Mesenchymal stem cell (in vitro differentiated cells and primary cell): ENCODE measurements around the gene RAP1GAP.

Source experiments
- DNase-seq: peaks from one replicate; pipeline ENCODE4 v3.0.0-alpha.2; 2013
- H2AFZ ChIP-seq: one replicate; pipeline ENCODE4 v1.6.1; 2013; ENCODE audit warnings: low read depth, mild to moderate bottlenecking, control low read depth, inconsistent platforms, low read length, moderate library complexity
- H2AK5ac ChIP-seq: 2 replicates; pipeline ENCODE4 v1.6.1; 2013; ENCODE audit warnings: low read length, moderate library complexity, mild to moderate bottlenecking, inconsistent platforms; ENCODE audit not compliant: severe bottlenecking
- H2BK120ac ChIP-seq: one replicate; pipeline ENCODE4 v1.6.1; 2013; ENCODE audit warnings: low read depth, mild to moderate bottlenecking, inconsistent platforms, low read length, moderate library complexity
- H2BK12ac ChIP-seq, 2 experiments: one replicate each; pipeline ENCODE4 v1.6.1; 2013; ENCODE audit warnings: inconsistent platforms in 2 of 2, low read length in 2 of 2, mild to moderate bottlenecking in 2 of 2, moderate library complexity in 2 of 2, control low read depth in 1 of 2
- H2BK15ac ChIP-seq: one replicate; pipeline ENCODE4 v1.6.1; 2013; ENCODE audit warnings: mild to moderate bottlenecking, low read depth, inconsistent platforms; ENCODE audit not compliant: poor library complexity, severe bottlenecking
- H2BK5ac ChIP-seq: 2 replicates; pipeline ENCODE4 v1.6.1; 2013; ENCODE audit warnings: low read depth, mild to moderate bottlenecking, low read length, control low read depth, inconsistent platforms; ENCODE audit not compliant: poor library complexity, severe bottlenecking
- H3K14ac ChIP-seq, 2 experiments: one replicate each; pipeline ENCODE4 v1.6.1; 2013; ENCODE audit warnings: inconsistent platforms in 2 of 2, low read length in 2 of 2, control low read depth in 1 of 2, mild to moderate bottlenecking in 1 of 2, moderate library complexity in 1 of 2
- H3K18ac ChIP-seq, 2 experiments: one replicate each; pipeline ENCODE4 v1.6.1; 2013; ENCODE audit warnings: inconsistent platforms in 2 of 2, low read length in 2 of 2, control low read depth in 1 of 2, low read depth in 1 of 2, mild to moderate bottlenecking in 1 of 2
- H3K23ac ChIP-seq, 2 experiments: one replicate each; pipeline ENCODE4 v1.6.1; 2013; ENCODE audit warnings: inconsistent platforms in 2 of 2, low read length in 2 of 2, mild to moderate bottlenecking in 2 of 2, moderate library complexity in 2 of 2, control low read depth in 1 of 2
- H3K27ac ChIP-seq: 2 replicates; pipeline ENCODE4 v1.5.1; 2013; ENCODE audit warnings: mild to moderate bottlenecking, moderate library complexity, low read length, control low read depth, inconsistent platforms; ENCODE audit not compliant: poor library complexity, severe bottlenecking
- H3K27me3 ChIP-seq, 2 experiments: 2 replicates each; pipeline versions ENCODE4 v1.6.1 to v1.7.0; 2013; ENCODE audit warnings: low read length in 2 of 2, mild to moderate bottlenecking in 2 of 2, moderate library complexity in 2 of 2, control low read depth in 1 of 2, inconsistent platforms in 1 of 2; ENCODE audit not compliant: control insufficient read depth in 1 of 2, insufficient read depth in 1 of 2
- H3K36me3 ChIP-seq, 2 experiments: 2 replicates each; pipeline versions ENCODE4 v1.6.1 to v1.7.0; 2013; ENCODE audit warnings: low read length in 2 of 2, control low read depth in 1 of 2, inconsistent platforms in 1 of 2, low read depth in 1 of 2, mild to moderate bottlenecking in 1 of 2; ENCODE audit not compliant: insufficient read depth in 2 of 2, control insufficient read depth in 1 of 2
- H3K4ac ChIP-seq, 2 experiments: one replicate each; pipeline ENCODE4 v1.6.1; 2013; ENCODE audit warnings: inconsistent platforms in 2 of 2, low read length in 2 of 2, mild to moderate bottlenecking in 2 of 2, moderate library complexity in 2 of 2, control low read depth in 1 of 2, low read depth in 1 of 2
- H3K4me1 ChIP-seq: 2 replicates; pipeline ENCODE4 v1.6.1; 2013; ENCODE audit warnings: low read depth, low read length, control low read depth; ENCODE audit not compliant: control insufficient read depth, insufficient read depth
- H3K4me2 ChIP-seq: 2 replicates; pipeline ENCODE4 v1.6.1; 2013; ENCODE audit warnings: low read length, mild to moderate bottlenecking, inconsistent platforms; ENCODE audit not compliant: poor library complexity, severe bottlenecking
- H3K4me3 ChIP-seq, 2 experiments: 2 replicates each; pipeline versions ENCODE4 v1.5.1 to v1.7.0; 2013; ENCODE audit warnings: low read length in 2 of 2, mild to moderate bottlenecking in 2 of 2, control low read depth in 1 of 2, low read depth in 1 of 2; ENCODE audit not compliant: insufficient read depth in 1 of 2
- H3K79me1 ChIP-seq: replicated peaks from 2 replicates; pipeline ENCODE4 v1.6.1; 2013; ENCODE audit warnings: mild to moderate bottlenecking, control low read depth, low read length, inconsistent platforms; ENCODE audit not compliant: poor library complexity, severe bottlenecking
- H3K9ac ChIP-seq: 2 replicates; pipeline ENCODE4 v1.7.0; 2013; ENCODE audit warnings: mild to moderate bottlenecking, low read length, moderate library complexity
- H3K9me3 ChIP-seq: 2 replicates; pipeline ENCODE4 v1.7.0; 2013; ENCODE audit warnings: mild to moderate bottlenecking, low read length; ENCODE audit not compliant: control insufficient read depth
- H4K8ac ChIP-seq: one replicate; pipeline ENCODE4 v1.6.1; 2013; ENCODE audit warnings: inconsistent platforms, mild to moderate bottlenecking, low read length, moderate library complexity
- H4K91ac ChIP-seq: one replicate; pipeline ENCODE4 v1.6.1; 2013; ENCODE audit warnings: mild to moderate bottlenecking, low read length, inconsistent platforms
- WGBS: methylation state at CpG from one replicate; pipeline ENCODE4 v1.1.7; 2013; ENCODE audit warnings: mixed read lengths; 5-methylcytosine and 5-hydroxymethylcytosine counted together

Gene RAP1GAP

GRCh38 chr1:21610989-21611785, 58.0 kb downstream of the RAP1GAP start:
- Histone ChIP-seq H3K27ac (no peak overlapping the region), H3K27me3 (peaks cover 30 to 63% of the 10 kb centered on the region in 2 experiments), H3K4me3 (no peak overlapping the region), H3K18ac (no peak overlapping the region), H3K14ac (no peak overlapping the region), H2BK12ac (no peak overlapping the region), H3K9ac (no peak overlapping the region), H3K36me3 (peaks cover 0 to 10% of the 10 kb centered on the region in 2 experiments), H4K91ac (no peak overlapping the region), H2BK5ac (no peak overlapping the region), H3K4me1 (peaks cover 12% of the 10 kb centered on the region), H3K79me1 (no peaks in the 10 kb centered on the region), H3K4me2 (no peak overlapping the region), H2AK5ac (no peak overlapping the region), H4K8ac (no peak overlapping the region), H2BK15ac (no peak overlapping the region), H3K4ac (no peak overlapping the region), H3K9me3 (no peaks in the 10 kb centered on the region), H3K23ac (no peak overlapping the region), H2BK120ac (no peak overlapping the region), H2AFZ (no peak overlapping the region)
- 87% methylated on average over 21 of the region's 21 CpGs for WGBS
- DNase-seq = no peak

GRCh38 chr1:21610027-21610426, 59.1 kb downstream of the RAP1GAP start:
- no peaks in the 10 kb centered on the region for H3K9me3 ChIP-seq
- no peak overlapping the region for H3K23ac ChIP-seq
- 89% methylated on average over 15 of the region's 16 CpGs for WGBS
- H2AFZ ChIP-seq = no peak overlapping the region
- peaks cover 22% of the 10 kb centered on the region for H3K4me1 ChIP-seq
- peaks cover 30 to 64% of the 10 kb centered on the region in 2 experiments for H3K27me3 ChIP-seq
- no peak overlapping the region for H2BK120ac ChIP-seq
- H2BK15ac ChIP-seq = no peak overlapping the region
- no peak overlapping the region for H3K4me3 ChIP-seq
- no peak overlapping the region for H3K27ac ChIP-seq
- no peak overlapping the region for H3K9ac ChIP-seq
- no peak overlapping the region for H4K8ac ChIP-seq
- DNase-seq = no peak
- H3K79me1 ChIP-seq = no peaks in the 10 kb centered on the region
- no peak overlapping the region for H4K91ac ChIP-seq
- no peak overlapping the region for H3K14ac ChIP-seq
- H2BK5ac ChIP-seq = no peak overlapping the region
- no peak overlapping the region for H3K18ac ChIP-seq
- H3K4ac ChIP-seq = no peak overlapping the region
- H2BK12ac ChIP-seq = no peak overlapping the region
- no peak overlapping the region for H2AK5ac ChIP-seq
- H3K36me3 ChIP-seq = peaks cover 0 to 10% of the 10 kb centered on the region in 2 experiments
- no peak overlapping the region for H3K4me2 ChIP-seq

GRCh38 chr1:21608798-21609197, 60.4 kb downstream of the RAP1GAP start:
- Histone ChIP-seq H2AK5ac (no peak overlapping the region), H3K14ac (no peak overlapping the region), H3K4me1 (peaks cover 28% of the 10 kb centered on the region), H2BK120ac (no peak overlapping the region), H4K91ac (no peak overlapping the region), H3K27ac (no peak overlapping the region), H3K27me3 (peaks cover 29 to 61% of the 10 kb centered on the region in 2 experiments), H2BK12ac (no peak overlapping the region), H2BK5ac (no peak overlapping the region), H3K9ac (no peak overlapping the region), H3K79me1 (no peaks in the 10 kb centered on the region), H2AFZ (no peak overlapping the region), H3K4me2 (no peak overlapping the region), H3K9me3 (no peaks in the 10 kb centered on the region), H3K4me3 (no peak overlapping the region), H3K23ac (peak overlapping the region in 1 of 2 experiments; percentile 15), H3K18ac (no peak overlapping the region), H3K36me3 (peaks cover 0 to 10% of the 10 kb centered on the region in 2 experiments), H2BK15ac (no peak overlapping the region), H4K8ac (no peak overlapping the region), H3K4ac (no peak overlapping the region)
- DNase-seq = no peak
- WGBS = 69% methylated on average over 4 of the region's 4 CpGs

- Histone ChIP-seq H3K18ac (peak overlapping the region in 1 of 2 experiments; percentile 18), H2BK15ac (no peak overlapping the region), H3K4me1 (peaks cover 26% of the 10 kb centered on the region), H3K4me2 (no peak overlapping the region), H3K9me3 (no peaks in the 10 kb centered on the region), H4K8ac (peak overlapping the region; percentile 32), H3K4me3 (no peak overlapping the region), H3K23ac (no peak overlapping the region), H3K27me3 (peaks cover 19 to 55% of the 10 kb centered on the region in 2 experiments), H2AK5ac (no peak overlapping the region), H3K4ac (no peak overlapping the region), H2BK5ac (no peak overlapping the region), H3K9ac (no peak overlapping the region), H2AFZ (no peak overlapping the region), H2BK120ac (no peak overlapping the region), H3K14ac (peak overlapping the region in 1 of 2 experiments; percentile 50), H4K91ac (no peak overlapping the region), H3K79me1 (no peaks in the 10 kb centered on the region), H2BK12ac (no peak overlapping the region), H3K36me3 (peaks cover 0 to 8% of the 10 kb centered on the region in 2 experiments), H3K27ac (no peak overlapping the region)
- 48% methylated on average over 37 of the region's 37 CpGs for WGBS
- peak; percentile 78 for DNase-seq
Observed at GRCh38 chr1:21607549-21608529, 61.3 kb downstream of the RAP1GAP start.
